Prostate gland (tissue), 2 donors: Measurements from ENCODE around the gene TMEM242.

ENCODE experiments used
- POLR2A ChIP-seq: fragments of 450-650 bp; IDR thresholded peaks from one replicate; pipeline ENCODE4 v1.6.1; 2016; ENCODE audit warnings: antibody characterized with exemption, mild to moderate bottlenecking
- TF ChIP-seq, protein P1 (sequence below), 4 experiments: fragments of 200-600 bp in 2 of 4; fragments of 450-650 bp in 2 of 4; sonication (generic) in 2 of 4; IDR thresholded peaks; 1 replicate in 3 of 4; 2 replicates in 1 of 4; pipeline ENCODE4 v1.5.1; 2016 to 2019; ENCODE audit warnings: antibody characterized with exemption in 4 of 4, mild to moderate bottlenecking in 2 of 4, moderate library complexity in 2 of 4

DNA sequence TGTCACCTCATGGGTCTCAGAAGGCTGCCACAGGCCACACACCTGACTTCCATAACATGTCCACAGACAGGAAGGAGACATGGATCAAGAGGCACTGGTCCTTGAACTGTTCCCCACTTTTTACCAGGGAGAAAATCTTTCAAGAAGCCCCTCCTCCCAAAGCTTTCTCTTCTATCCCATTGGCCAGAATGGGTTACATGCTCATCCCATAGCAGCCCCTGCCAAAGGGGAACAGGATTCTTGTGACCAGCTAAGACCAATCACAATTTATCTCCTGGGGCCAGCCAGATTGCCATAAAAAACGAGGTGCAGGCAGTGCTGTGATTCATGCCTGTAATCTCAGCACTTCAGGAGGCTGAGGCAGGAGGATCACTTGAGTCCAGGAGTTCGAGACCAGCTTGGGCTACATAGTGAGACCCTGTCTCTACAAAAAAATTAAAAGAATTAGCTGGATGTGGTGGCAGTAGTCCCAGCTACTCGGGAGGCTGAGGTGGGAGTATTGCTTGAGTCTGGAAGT, 59.4 kb downstream of the TMEM242 start:
- TF ChIP-seq, protein P1, sequence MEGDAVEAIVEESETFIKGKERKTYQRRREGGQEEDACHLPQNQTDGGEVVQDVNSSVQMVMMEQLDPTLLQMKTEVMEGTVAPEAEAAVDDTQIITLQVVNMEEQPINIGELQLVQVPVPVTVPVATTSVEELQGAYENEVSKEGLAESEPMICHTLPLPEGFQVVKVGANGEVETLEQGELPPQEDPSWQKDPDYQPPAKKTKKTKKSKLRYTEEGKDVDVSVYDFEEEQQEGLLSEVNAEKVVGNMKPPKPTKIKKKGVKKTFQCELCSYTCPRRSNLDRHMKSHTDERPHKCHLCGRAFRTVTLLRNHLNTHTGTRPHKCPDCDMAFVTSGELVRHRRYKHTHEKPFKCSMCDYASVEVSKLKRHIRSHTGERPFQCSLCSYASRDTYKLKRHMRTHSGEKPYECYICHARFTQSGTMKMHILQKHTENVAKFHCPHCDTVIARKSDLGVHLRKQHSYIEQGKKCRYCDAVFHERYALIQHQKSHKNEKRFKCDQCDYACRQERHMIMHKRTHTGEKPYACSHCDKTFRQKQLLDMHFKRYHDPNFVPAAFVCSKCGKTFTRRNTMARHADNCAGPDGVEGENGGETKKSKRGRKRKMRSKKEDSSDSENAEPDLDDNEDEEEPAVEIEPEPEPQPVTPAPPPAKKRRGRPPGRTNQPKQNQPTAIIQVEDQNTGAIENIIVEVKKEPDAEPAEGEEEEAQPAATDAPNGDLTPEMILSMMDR (IDR thresholded peaks at IDR 0.05) = no peak
- no peak for TF ChIP-seq POLR2A
